Measurements from ENCODE around the gene PTTG2. TPM values are rescaled to one million over a fixed set of nuclear protein-coding genes. Genes with fewer than 3 reads are reported as not detected.
A peak's percentile ranks its signal among the peaks of the same experiment; 100 is the strongest.

The PTTG2 gene
- total RNA-seq, 3 donors from 2014 or later = 0.77 to 2.5 TPM; not detected in 1

DNA sequence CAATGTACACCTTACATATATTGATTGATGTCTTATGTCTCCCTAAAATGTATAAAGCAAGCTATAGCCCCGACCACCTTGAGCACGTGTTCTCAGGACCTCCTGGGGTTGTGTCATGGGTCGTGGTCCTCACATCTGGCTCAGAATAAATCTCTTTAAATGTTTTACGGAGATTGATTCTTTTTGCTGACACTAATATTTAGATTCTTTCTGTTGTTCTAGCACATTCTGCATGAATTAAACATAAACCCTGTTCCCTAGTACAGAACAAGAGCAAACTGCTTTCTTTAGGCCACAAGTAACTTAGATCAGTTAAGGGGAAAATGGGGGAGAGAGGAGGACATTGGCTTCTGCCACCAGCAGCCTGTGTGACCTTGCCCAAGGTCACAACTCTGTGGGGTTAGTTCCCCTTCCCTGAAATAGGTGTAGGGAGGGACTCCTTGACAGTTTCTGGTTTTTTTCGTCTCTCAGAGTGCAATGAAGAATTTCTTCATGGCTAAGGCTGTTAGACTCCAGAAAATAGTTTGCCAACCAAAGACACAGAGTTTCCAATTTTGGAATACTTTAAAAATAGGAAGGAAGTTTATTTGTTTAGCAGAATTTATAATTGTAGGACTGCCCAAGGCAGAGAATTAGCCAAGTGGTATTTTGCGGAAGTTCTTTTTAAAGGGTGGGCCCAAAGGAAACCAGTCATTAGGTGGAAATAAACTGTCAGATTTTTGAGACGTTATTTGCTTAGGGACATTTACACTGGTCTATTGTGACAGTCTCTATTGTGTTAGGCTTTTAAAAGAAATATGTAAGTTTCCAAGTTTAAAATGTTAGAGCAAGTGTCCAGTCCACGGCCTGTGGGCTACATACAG is 29.4 kb downstream of the PTTG2 start:
- Histone ChIP-seq H3K4me1 (ENCODE audit: low read depth) (no peaks in the 10 kb centered on the region), H3K36me3 (ENCODE audit: low read depth) (no peaks in the 10 kb centered on the region), H3K4me3 (no peak overlapping the region), H3K9me3 (no peaks in the 10 kb centered on the region)
- ATAC-seq = peak; percentile 27
- intact Hi-C loops (cut with DNase I, micrococcal nuclease) = no loop called here
- TF ChIP-seq, protein P1, sequence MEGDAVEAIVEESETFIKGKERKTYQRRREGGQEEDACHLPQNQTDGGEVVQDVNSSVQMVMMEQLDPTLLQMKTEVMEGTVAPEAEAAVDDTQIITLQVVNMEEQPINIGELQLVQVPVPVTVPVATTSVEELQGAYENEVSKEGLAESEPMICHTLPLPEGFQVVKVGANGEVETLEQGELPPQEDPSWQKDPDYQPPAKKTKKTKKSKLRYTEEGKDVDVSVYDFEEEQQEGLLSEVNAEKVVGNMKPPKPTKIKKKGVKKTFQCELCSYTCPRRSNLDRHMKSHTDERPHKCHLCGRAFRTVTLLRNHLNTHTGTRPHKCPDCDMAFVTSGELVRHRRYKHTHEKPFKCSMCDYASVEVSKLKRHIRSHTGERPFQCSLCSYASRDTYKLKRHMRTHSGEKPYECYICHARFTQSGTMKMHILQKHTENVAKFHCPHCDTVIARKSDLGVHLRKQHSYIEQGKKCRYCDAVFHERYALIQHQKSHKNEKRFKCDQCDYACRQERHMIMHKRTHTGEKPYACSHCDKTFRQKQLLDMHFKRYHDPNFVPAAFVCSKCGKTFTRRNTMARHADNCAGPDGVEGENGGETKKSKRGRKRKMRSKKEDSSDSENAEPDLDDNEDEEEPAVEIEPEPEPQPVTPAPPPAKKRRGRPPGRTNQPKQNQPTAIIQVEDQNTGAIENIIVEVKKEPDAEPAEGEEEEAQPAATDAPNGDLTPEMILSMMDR (IDR thresholded peaks at IDR 0.05) = no peak
- no peak for DNase-seq

DNA sequence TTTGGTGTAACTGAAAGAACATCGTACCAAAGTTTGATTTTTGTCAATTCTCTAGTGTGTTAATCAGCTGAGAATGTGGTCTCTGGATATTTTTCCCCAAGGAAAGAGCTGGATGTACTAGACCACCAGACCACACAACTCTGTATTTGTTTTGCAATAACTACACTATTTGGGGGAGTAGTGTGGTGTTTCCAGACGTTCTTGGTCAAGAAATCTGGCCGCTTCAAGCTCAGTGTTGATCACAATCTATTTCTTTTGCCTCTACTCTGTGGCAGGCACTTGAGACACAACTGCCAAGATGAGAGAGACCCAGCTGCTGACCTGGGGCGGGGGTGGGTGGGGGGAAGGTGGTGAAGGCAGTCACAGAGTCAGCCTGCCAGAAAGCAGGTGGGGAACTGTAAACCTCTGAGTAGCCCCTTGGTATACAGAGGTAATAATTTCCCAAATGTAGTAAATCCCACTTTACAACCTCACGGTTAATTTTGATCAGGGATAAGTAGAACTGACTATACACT is 30.6 kb downstream of the PTTG2 start:
- no peaks in the 10 kb centered on the region for H3K4me1 ChIP-seq (ENCODE audit: low read depth)
- intact Hi-C loops (cut with DNase I, micrococcal nuclease) = no loop called here
- DNase-seq (no peak), ATAC-seq (no peak)
- H3K36me3 ChIP-seq (ENCODE audit: low read depth) = no peaks in the 10 kb centered on the region
- H3K9me3 ChIP-seq = no peaks in the 10 kb centered on the region
- TF ChIP-seq, protein P1 (IDR thresholded peaks at IDR 0.05) = no peak
- no peak overlapping the region for H3K4me3 ChIP-seq

DNA sequence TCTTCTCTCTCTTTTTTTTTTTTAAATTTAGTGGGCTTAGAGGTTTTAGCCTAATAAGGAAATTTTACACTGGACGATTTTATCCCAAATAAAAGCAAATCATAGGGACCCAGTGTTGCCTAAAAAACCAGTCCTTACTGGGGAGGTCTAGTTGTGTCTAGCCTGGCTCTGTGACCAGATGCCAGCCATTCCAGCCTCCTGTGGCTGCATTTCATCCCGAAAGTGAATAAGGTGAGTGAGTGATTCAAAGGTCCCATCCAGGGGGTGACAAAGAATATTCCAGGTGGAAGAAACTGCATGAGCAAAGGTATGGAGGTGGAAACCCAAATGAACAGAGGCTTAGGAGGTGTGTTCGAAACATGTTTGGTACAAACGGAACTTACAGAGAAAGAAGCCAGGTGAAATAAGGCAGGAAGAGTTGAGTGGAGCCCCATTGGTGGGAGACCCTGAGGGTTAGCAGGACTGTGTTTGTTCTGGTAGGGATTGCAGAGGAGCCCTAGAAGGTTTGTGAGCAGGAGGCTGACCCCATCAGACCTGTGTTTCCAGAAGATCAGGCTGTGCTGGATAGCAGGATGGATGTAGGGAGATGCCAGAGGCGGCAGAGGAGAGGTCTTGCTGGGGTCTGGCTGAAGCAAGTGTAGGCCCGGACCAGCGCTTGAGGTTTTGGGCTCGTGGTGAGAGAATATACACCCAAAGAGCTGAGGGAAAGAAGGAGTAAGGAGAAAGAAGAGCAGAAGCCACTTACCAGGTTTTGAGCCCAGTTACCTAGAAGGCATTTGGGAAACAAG is 31.6 kb downstream of the PTTG2 start:
- Histone ChIP-seq H3K4me1 (ENCODE audit: low read depth) (peaks cover 6% of the 10 kb centered on the region), H3K9me3 (no peaks in the 10 kb centered on the region), H3K36me3 (ENCODE audit: low read depth) (no peaks in the 10 kb centered on the region), H3K4me3 (no peak overlapping the region)
- TF ChIP-seq, protein P1 (IDR thresholded peaks at IDR 0.05) = no peak
- DNase-seq (no peak), ATAC-seq (no peak)
- intact Hi-C loops (cut with DNase I, micrococcal nuclease) = no loop called here

DNA sequence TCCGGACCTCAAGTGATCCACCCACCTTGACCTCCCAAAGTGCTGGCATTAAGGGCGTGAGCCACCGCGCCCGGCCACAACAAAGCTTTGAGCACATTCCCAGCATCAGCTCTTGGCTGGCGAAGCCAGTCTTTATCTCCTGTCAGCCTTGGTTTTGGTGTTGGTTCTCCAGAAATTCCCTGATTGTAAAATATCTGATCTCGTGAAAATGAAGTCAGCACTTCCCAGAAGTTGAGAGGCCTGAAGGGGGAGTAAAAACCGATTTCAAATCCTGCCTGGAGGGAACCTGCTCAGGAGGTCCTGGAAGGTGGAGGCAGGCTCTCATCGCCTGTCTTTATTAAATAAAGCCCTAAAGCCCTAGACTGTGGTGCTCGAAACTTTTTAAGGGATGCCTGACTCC is 33.6 kb downstream of the PTTG2 start:
- Histone ChIP-seq H3K36me3 (ENCODE audit: low read depth) (no peaks in the 10 kb centered on the region), H3K9me3 (no peaks in the 10 kb centered on the region), H3K4me3 (no peak overlapping the region), H3K4me1 (ENCODE audit: low read depth) (peaks cover 6% of the 10 kb centered on the region)
- TF ChIP-seq, protein P1 (IDR thresholded peaks at IDR 0.05) = no peak
- intact Hi-C loops (cut with DNase I, micrococcal nuclease) = no loop called here
- ATAC-seq (no peak), DNase-seq (no peak)

DNA sequence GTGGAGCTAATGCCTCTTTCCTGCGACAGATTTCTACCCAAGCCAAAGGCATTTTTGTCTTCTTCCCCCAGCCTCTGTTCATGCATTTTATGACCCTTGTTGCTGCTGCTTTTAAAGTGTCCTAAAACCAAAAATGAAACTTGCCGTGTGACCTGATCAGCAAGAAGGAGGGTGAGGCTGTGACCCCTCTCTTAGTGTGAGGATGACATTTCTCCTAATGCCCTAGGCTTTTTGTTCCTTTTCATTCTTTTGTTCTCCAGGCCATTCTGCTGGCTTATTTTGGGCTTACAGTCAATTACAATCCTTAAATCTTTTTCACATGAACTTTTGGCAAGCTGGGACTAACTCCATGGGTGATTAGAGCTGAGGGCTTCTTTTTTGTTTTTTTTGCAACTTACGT is 34.4 kb downstream of the PTTG2 start:
- no peak for DNase-seq
- no peaks in the 10 kb centered on the region for H3K36me3 ChIP-seq (ENCODE audit: low read depth)
- TF ChIP-seq, protein P1 (IDR thresholded peaks at IDR 0.05) = no peak
- peaks cover 6% of the 10 kb centered on the region for H3K4me1 ChIP-seq (ENCODE audit: low read depth)
- no peak overlapping the region for H3K4me3 ChIP-seq
- intact Hi-C loops (cut with DNase I, micrococcal nuclease) = no loop called here
- H3K9me3 ChIP-seq = no peaks in the 10 kb centered on the region
- no peak for ATAC-seq
